IMR-90 (cell line): ENCODE measurements around the gene CLPTM1L. TPM values are rescaled to one million over a fixed set of nuclear protein-coding genes. Genes with fewer than 3 reads are reported as not detected.

ENCODE experiments used
- ATAC-seq: fragments of 200-7000 bp; cut with Tn5 transposase; 2 replicates; pipeline ENCODE4 v1.9.1; 2020; ENCODE audit warnings: low read depth, mild to moderate bottlenecking, moderate library complexity
- BruUV-seq: library from RNA; stranded (reverse); fragments of 400-500 nt; replicated peaks from 2 replicates; lab custom pipeline; 2021; lab: Mats Ljungman, UMichigan
- CTCF ChIA-PET: fragments of 300-600 bp; formaldehyde crosslinking; extraction: SDS; loops from one replicate; lab custom pipeline; 2021; ENCODE audit warnings: antibody characterized with exemption; lab: Yijun Ruan, JAX
- POLR2A ChIA-PET: fragments of 300-600 bp; sonication (Branson Sonifier 250); formaldehyde crosslinking; loops from one replicate; lab custom pipeline; 2022; ENCODE audit warnings: antibody characterized with exemption; ENCODE audit not compliant: unreplicated experiment; lab: Charles Lee
- DNase-seq: peaks from one replicate; pipeline ENCODE4 v3.0.0; 2013
- H2AFZ ChIP-seq: replicated peaks from 2 replicates; pipeline ENCODE3; 2013; ENCODE audit warnings: low read length, mild to moderate bottlenecking; ENCODE audit not compliant: poor library complexity
- H2AK5ac ChIP-seq: 2 replicates; pipeline ENCODE4 v1.6.1; 2013; ENCODE audit warnings: low read depth, low read length, inconsistent platforms
- H2AK9ac ChIP-seq: replicated peaks from 2 replicates; pipeline ENCODE3; 2013; ENCODE audit warnings: mild to moderate bottlenecking, low read depth, low read length, moderate library complexity; ENCODE audit not compliant: poor library complexity
- H2BK120ac ChIP-seq: 2 replicates; pipeline ENCODE4 v1.6.1; 2013; ENCODE audit warnings: low read depth, low read length, inconsistent platforms
- H2BK15ac ChIP-seq: 3 replicates; pipeline ENCODE4 v1.6.1; 2013; ENCODE audit warnings: low read depth, low read length, inconsistent platforms
- H2BK20ac ChIP-seq: 2 replicates; pipeline ENCODE4 v1.6.1; 2013; ENCODE audit warnings: low read depth, mild to moderate bottlenecking, inconsistent platforms, low read length, moderate library complexity
- H2BK5ac ChIP-seq: 2 replicates; pipeline ENCODE4 v1.6.1; 2013; ENCODE audit warnings: mild to moderate bottlenecking, low read depth, low read length, inconsistent platforms; ENCODE audit not compliant: poor library complexity, severe bottlenecking
- H3K14ac ChIP-seq: replicated peaks from 2 replicates; pipeline ENCODE4 v1.6.1; 2013; ENCODE audit warnings: low read depth, low read length, inconsistent platforms
- H3K18ac ChIP-seq: 2 replicates; pipeline ENCODE4 v1.6.1; 2013; ENCODE audit warnings: low read depth, low read length, control low read depth
- H3K23ac ChIP-seq: 2 replicates; pipeline ENCODE4 v1.6.1; 2013; ENCODE audit warnings: low read depth, low read length, inconsistent platforms
- H3K27ac ChIP-seq: 2 replicates; pipeline ENCODE4 v1.5.1; 2013; ENCODE audit warnings: mild to moderate bottlenecking, control low read depth, low read length; ENCODE audit not compliant: insufficient read depth
- H3K27me3 ChIP-seq: 2 replicates; pipeline ENCODE4 v1.6.1; 2013; ENCODE audit warnings: low read length; ENCODE audit not compliant: control insufficient read depth, insufficient read depth
- H3K36me3 ChIP-seq: 2 replicates; pipeline ENCODE4 v1.6.1; 2013; ENCODE audit warnings: low read length, mixed read lengths; ENCODE audit not compliant: control insufficient read depth, insufficient read depth
- H3K4ac ChIP-seq: 2 replicates; pipeline ENCODE4 v1.6.1; 2013; ENCODE audit warnings: low read depth, low read length, inconsistent platforms
- H3K4me1 ChIP-seq: 2 replicates; pipeline ENCODE4 v1.6.1; 2013; ENCODE audit warnings: low read length, mixed read lengths; ENCODE audit not compliant: control insufficient read depth, insufficient read depth
- H3K4me2 ChIP-seq: 2 replicates; pipeline ENCODE4 v1.6.1; 2013; ENCODE audit warnings: low read depth, mild to moderate bottlenecking, control low read depth, low read length, moderate library complexity
- H3K4me3 ChIP-seq: 2 replicates; pipeline ENCODE4 v1.5.1; 2013; ENCODE audit warnings: low read depth, mild to moderate bottlenecking, control low read depth, low read length, moderate library complexity; ENCODE audit not compliant: insufficient read depth
- H3K56ac ChIP-seq: 2 replicates; pipeline ENCODE4 v1.6.1; 2013; ENCODE audit warnings: low read length, inconsistent platforms; ENCODE audit not compliant: insufficient read depth; ENCODE audit errors: extremely low read depth
- H3K79me1 ChIP-seq, 2 experiments: 2 replicates each; pipeline ENCODE4 v1.6.1; 2013; ENCODE audit warnings: low read length in 2 of 2, inconsistent platforms in 1 of 2, low read depth in 1 of 2
- H3K9ac ChIP-seq: 2 replicates; pipeline ENCODE4 v1.6.1; 2013; ENCODE audit warnings: low read depth, low read length, control low read depth
- H3K9me1 ChIP-seq: 2 replicates; pipeline ENCODE4 v1.6.1; 2013; ENCODE audit warnings: low read length, inconsistent platforms; ENCODE audit not compliant: insufficient read depth
- H3K9me3 ChIP-seq: 2 replicates; pipeline ENCODE4 v1.6.1; 2013; ENCODE audit warnings: low read length; ENCODE audit not compliant: control insufficient read depth, insufficient read depth
- H4K20me1 ChIP-seq: 2 replicates; pipeline ENCODE4 v1.6.1; 2013; ENCODE audit warnings: low read length, inconsistent platforms; ENCODE audit not compliant: insufficient read depth
- H4K5ac ChIP-seq: 2 replicates; pipeline ENCODE4 v1.6.1; 2013; ENCODE audit warnings: mild to moderate bottlenecking, low read depth, low read length, control low read depth
- H4K8ac ChIP-seq, 2 experiments: 2 replicates each; pipeline ENCODE4 v1.6.1; 2013; ENCODE audit warnings: low read depth in 2 of 2, low read length in 2 of 2, control low read depth in 1 of 2, inconsistent platforms in 1 of 2
- H4K91ac ChIP-seq: 2 replicates; pipeline ENCODE4 v1.6.1; 2013; ENCODE audit warnings: low read depth, low read length, inconsistent platforms; ENCODE audit not compliant: insufficient read depth
- BHLHE40 ChIP-seq: fragments of 150-350 bp; IDR thresholded peaks from 2 replicates; pipeline ENCODE4 v1.6.1; 2016; ENCODE audit warnings: mild to moderate bottlenecking, low read depth, low read length
- CTCF ChIP-seq: conservative IDR thresholded peaks from 2 replicates; pipeline ENCODE4 v1.5.1; 2012; ENCODE audit warnings: mild to moderate bottlenecking, low read depth, low read length, improper control_type of control experiment
- RFX5 ChIP-seq: IDR thresholded peaks from 2 replicates; pipeline ENCODE4 v1.8.0; 2012; ENCODE audit warnings: low read depth, mild to moderate bottlenecking, low read length, moderate library complexity
- WGBS, 2 experiments: methylation state at CpG; one replicate each; pipeline versions ENCODE4 v1.1.5 to v1.1.7; 2013; ENCODE audit warnings: missing lambda C conversion rate in 2 of 2; ENCODE audit not compliant: insufficient read length in 1 of 2; ENCODE audit errors: extremely low coverage in 2 of 2; 5-methylcytosine and 5-hydroxymethylcytosine counted together
- dilution Hi-C: fragments of 300-500 bp; cut with HindIII; formaldehyde crosslinking; loops from one replicate; pipeline ENCODE4 v1.14.3; 2018; ENCODE audit warnings: low sequenced_read_pairs; ENCODE audit not compliant: unreplicated experiment
- in situ Hi-C: fragments of 300-500 bp; cut with MboI; formaldehyde crosslinking; loops from 3 replicates; pipeline ENCODE4 v1.14.3; 2019; ENCODE audit warnings: low sequenced_read_pairs, inconsistent platforms, mixed read lengths
- intact Hi-C: fragments of 100-400 bp; cut with micrococcal nuclease; formaldehyde crosslinking; loops from 2 replicates; pipeline ENCODE4 v1.10.0; 2022
- polyA plus RNA-seq, 3 experiments: library from polyadenylated mRNA; depleted of rRNA; stranded (reverse); fragments of >200 nt; gene quantifications; 2 replicates each; pipeline ENCODE4 v1.2.3, GENCODE V29; 2012; ENCODE audit warnings: low replicate concordance in 1 of 3
- total RNA-seq: library from RNA; depleted of rRNA; stranded (reverse); fragments of >200 nt; gene quantifications from 2 replicates; pipeline ENCODE4 v1.2.3, GENCODE V29; 2012

CLPTM1L gene
- total and polyA plus RNA-seq, 2 of the 4 experiments (the other 2 are of a cell fraction), result 114 to 137 TPM

- no peak for TF ChIP-seq RFX5
Measured at GRCh38 chr5:1314564-1314982, 30.3 kb downstream of the CLPTM1L start (continued).

- Histone ChIP-seq H3K56ac (no peak overlapping the region), H4K8ac (no peak overlapping the region), H3K27me3 (peaks cover 4% of the 10 kb centered on the region; the same call in 1 of the 2 replicates), H4K5ac (no peak overlapping the region), H4K91ac (no peak overlapping the region), H2BK20ac (no peak overlapping the region), H3K4ac (no peak overlapping the region), H3K9me1 (peaks cover 4% of the 10 kb centered on the region; the same call in 1 of the 2 replicates), H3K23ac (no peak overlapping the region), H3K79me1 (no peaks in the 10 kb centered on the region), H4K20me1 (no peaks in the 10 kb centered on the region), H2AK9ac (no peak overlapping the region), H3K14ac (no peak overlapping the region), H3K4me1 (no peaks in the 10 kb centered on the region; the same call in 1 of the 2 replicates), H2BK15ac (no peak overlapping the region), H2BK5ac (no peak overlapping the region), H3K4me3 (no peak overlapping the region), H3K18ac (no peak overlapping the region), H3K9ac (no peak overlapping the region), H3K36me3 (peaks cover 7% of the 10 kb centered on the region), H3K9me3 (peaks cover 4% of the 10 kb centered on the region; the same call in 1 of the 2 replicates), H2AFZ (no peak overlapping the region), H3K27ac (no peak overlapping the region), H2AK5ac (no peak overlapping the region), H3K4me2 (no peak overlapping the region), H2BK120ac (no peak overlapping the region)
- intact Hi-C loops (no loop called here), in situ Hi-C loops (no loop called here), dilution Hi-C loops (no loop called here)
- ChIA-PET POLR2A (no interaction called here), CTCF (no interaction called here)
- BruUV-seq, result no TSS peak
- WGBS, 2 experiments, result 74% methylated on average over 10 of the region's 25 CpGs; no CpG with 5 or more reads in 1 of the 2 experiments
- TF ChIP-seq CTCF (no peak), BHLHE40 (no peak)
- ATAC-seq, result no peak
- DNase-seq, result no peak
Measured at GRCh38 chr5:1312993-1313833, 31.7 kb downstream of the CLPTM1L start.
